Small intestine (tissue), 7 donors: ENCODE data around the gene TES. TPM values are rescaled to one million over a fixed set of nuclear protein-coding genes. Genes with fewer than 3 reads are reported as not detected.
"Not testable (repeated sequence)": the region's sequence is repeated elsewhere in the genome, so short reads cannot be mapped to it uniquely, and the experiment has no call there.

Experiments
- DNase-seq, 2 donors: peaks; one replicate each; pipeline versions ENCODE4 v3.0.0 to v3.0.0-alpha.2; 2013
- FAIRE-seq: peaks from 2 replicates; lab custom pipeline; 2012; peaks lifted over from hg19 to GRCh38; lab: Jason Lieb, UNC
- H3K27ac ChIP-seq, 3 donors: one replicate each; pipeline ENCODE4 v1.5.1; 2013; ENCODE audit warnings: low read length in 2 of 3, mild to moderate bottlenecking in 2 of 3, control low read depth in 1 of 3, inconsistent platforms in 1 of 3, low read depth in 1 of 3, moderate library complexity in 1 of 3
- H3K27me3 ChIP-seq, 3 donors: one replicate each; pipeline ENCODE4 v1.6.1; 2013; ENCODE audit warnings: low read length in 3 of 3, inconsistent platforms in 1 of 3; ENCODE audit not compliant: control insufficient read depth in 3 of 3, insufficient read depth in 3 of 3
- H3K36me3 ChIP-seq, 3 donors: one replicate each; pipeline ENCODE4 v1.6.1; 2013; ENCODE audit warnings: low read length in 3 of 3, inconsistent platforms in 1 of 3, low read depth in 1 of 3, mild to moderate bottlenecking in 1 of 3, moderate library complexity in 1 of 3; ENCODE audit not compliant: control insufficient read depth in 3 of 3, insufficient read depth in 2 of 3
- H3K4me1 ChIP-seq, 3 donors: one replicate each; pipeline ENCODE4 v1.6.1; 2013; ENCODE audit warnings: low read length in 2 of 3, inconsistent platforms in 1 of 3, low read depth in 1 of 3, mild to moderate bottlenecking in 1 of 3, moderate library complexity in 1 of 3; ENCODE audit not compliant: control insufficient read depth in 3 of 3, insufficient read depth in 2 of 3
- H3K4me3 ChIP-seq, 3 donors: one replicate each; pipeline ENCODE4 v1.5.1; 2013; ENCODE audit warnings: low read length in 3 of 3, control low read depth in 1 of 3, inconsistent platforms in 1 of 3, low read depth in 1 of 3, mild to moderate bottlenecking in 1 of 3, moderate library complexity in 1 of 3
- H3K9me3 ChIP-seq, 2 donors: one replicate each; pipeline ENCODE4 v1.6.1; 2013; ENCODE audit warnings: low read depth in 1 of 2, low read length in 1 of 2; ENCODE audit not compliant: control insufficient read depth in 2 of 2, insufficient read depth in 1 of 2
- WGBS, 3 donors: extraction: QIAGEN DNeasy Blood & Tissue Kit; methylation state at CpG; one replicate each; pipeline ENCODE4 v1.1.7; 2013; 5-methylcytosine and 5-hydroxymethylcytosine counted together
- polyA plus RNA-seq, 4 donors: library from polyadenylated mRNA; stranded (reverse) in 3 of 4; unstranded in 1 of 4; fragments of 200-250 nt in 3 of 4; fragments of 120-200 nt in 1 of 4; gene quantifications; one replicate each; pipeline versions ENCODE4 v1.2.1 to v1.2.3, GENCODE V29; 2013
- donor health status: healthy with polysubstance abuse.
- donor health status: control.
- donor health status: control.
- donor health status: Bipolar disorder and iron deficiency.
- donor health status: healthy.

TES gene
- polyA plus RNA-seq, 4 donors = 43.2 to 69.7 (median 60.7) TPM

- WGBS, 3 donors = 74 to 82% (median 77%) methylated on average over 4 of the region's 4 CpGs
- H3K4me3 ChIP-seq = no peak overlapping the region
- H3K27ac ChIP-seq = no peak overlapping the region
- no peak for FAIRE-seq
- no peak for DNase-seq
- H3K36me3 ChIP-seq = no peaks in the 10 kb centered on the region
- no peaks in the 10 kb centered on the region for H3K27me3 ChIP-seq
- no peaks in the 10 kb centered on the region for H3K4me1 ChIP-seq
- no peaks in the 10 kb centered on the region for H3K9me3 ChIP-seq
Measured at GRCh38 chr7:116167177-116167576, 43.2 kb upstream of the TES start.

GRCh38 chr7:116169060-116169459, 41.3 kb upstream of the TES start:
- WGBS, 3 donors = 3 to 48% (median 21%) methylated on average over 1 of the region's 1 CpG
- FAIRE-seq = no peak
- Histone ChIP-seq H3K36me3 (no peaks in the 10 kb centered on the region), H3K4me1 (no peaks in the 10 kb centered on the region), H3K9me3 (no peaks in the 10 kb centered on the region), H3K4me3 (no peak overlapping the region), H3K27ac (no peak overlapping the region), H3K27me3 (no peaks in the 10 kb centered on the region)
- DNase-seq = peak; percentile 49 to 55

GRCh38 chr7:116170180-116170579, 40.2 kb upstream of the TES start:
- FAIRE-seq (no peak), DNase-seq (no peak)
- no peaks in the 10 kb centered on the region for H3K9me3 ChIP-seq
- H3K4me1 ChIP-seq = no peaks in the 10 kb centered on the region
- no peaks in the 10 kb centered on the region for H3K36me3 ChIP-seq
- no peak overlapping the region for H3K4me3 ChIP-seq
- no peaks in the 10 kb centered on the region for H3K27me3 ChIP-seq
- H3K27ac ChIP-seq = no peak overlapping the region

GRCh38 chr7:116171094-116171493, 39.2 kb upstream of the TES start:
- H3K4me3 ChIP-seq = no peak overlapping the region
- H3K9me3 ChIP-seq = no peaks in the 10 kb centered on the region
- WGBS, 3 donors = 23 to 51% (median 45%) methylated on average over 2 of the region's 2 CpGs
- no peaks in the 10 kb centered on the region for H3K4me1 ChIP-seq
- H3K36me3 ChIP-seq = no peaks in the 10 kb centered on the region
- H3K27ac ChIP-seq = no peak overlapping the region
- H3K27me3 ChIP-seq = no peaks in the 10 kb centered on the region
- no peak for DNase-seq
- no peak for FAIRE-seq

- FAIRE-seq (no peak), DNase-seq (no peak)
- no peak overlapping the region for H3K27ac ChIP-seq
- H3K27me3 ChIP-seq = no peaks in the 10 kb centered on the region
- no peaks in the 10 kb centered on the region for H3K9me3 ChIP-seq
- no peak overlapping the region for H3K4me3 ChIP-seq
- no peaks in the 10 kb centered on the region for H3K4me1 ChIP-seq
- no peaks in the 10 kb centered on the region for H3K36me3 ChIP-seq
Measured at GRCh38 chr7:116172353-116172752, 38.0 kb upstream of the TES start.

- WGBS, 3 donors = 58 to 60% (median 58%) methylated on average over 8 of the region's 8 CpGs
- Histone ChIP-seq H3K9me3 (no peaks in the 10 kb centered on the region), H3K27ac (no peak overlapping the region), H3K27me3 (no peaks in the 10 kb centered on the region), H3K4me1 (no peaks in the 10 kb centered on the region), H3K4me3 (no peak overlapping the region), H3K36me3 (no peaks in the 10 kb centered on the region)
- peak; percentile 63 to 74 for DNase-seq
- no peak for FAIRE-seq
Measured at GRCh38 chr7:116173051-116174028, 37.0 kb upstream of the TES start.

GRCh38 chr7:116175095-116175494, 35.2 kb upstream of the TES start:
- not testable (repeated sequence) for FAIRE-seq, H3K4me1 ChIP-seq, H3K36me3 ChIP-seq, H3K4me3 ChIP-seq, H3K27me3 ChIP-seq, DNase-seq, H3K9me3 ChIP-seq, H3K27ac ChIP-seq
- 90 to 96% (median 94%) methylated on average over 3 of the region's 3 CpGs for WGBS, 3 donors

GRCh38 chr7:116176226-116176625, 34.1 kb upstream of the TES start:
- Histone ChIP-seq H3K27me3 (no peaks in the 10 kb centered on the region), H3K9me3 (no peaks in the 10 kb centered on the region), H3K27ac (no peak overlapping the region), H3K4me3 (no peak overlapping the region), H3K4me1 (no peaks in the 10 kb centered on the region), H3K36me3 (no peaks in the 10 kb centered on the region)
- no peak for FAIRE-seq
- no peak for DNase-seq
- WGBS, 3 donors = 64 to 95% (median 81%) methylated on average over 2 of the region's 2 CpGs
